H1 (cell line): ENCODE results near the gene CLDN7. TPM values are rescaled to one million over a fixed set of nuclear protein-coding genes. Genes with fewer than 3 reads are reported as not detected.
A peak's percentile ranks its signal among the peaks of the same experiment; 100 is the strongest.

Experiments
- CTCF ChIA-PET: fragments of 300-600 bp; sonication (Branson Sonifier 250); formaldehyde crosslinking; loops from one replicate; lab custom pipeline; 2021; ENCODE audit not compliant: partially characterized antibody; lab: Charles Lee
- POLR2A ChIA-PET: fragments of 300-600 bp; sonication (Branson Sonifier 250); formaldehyde crosslinking; loops from one replicate; lab custom pipeline; 2021; ENCODE audit warnings: inconsistent platforms; ENCODE audit not compliant: partially characterized antibody; lab: Charles Lee
- DNase-seq, 2 experiments: peaks; one replicate each; pipeline versions ENCODE4 v3.0.0 to v3.0.0-alpha.2; 2010 to 2022; ENCODE audit warnings: low spot score in 2 of 2, low read depth in 1 of 2, mixed read lengths in 1 of 2
- FAIRE-seq: peaks from 2 replicates; lab custom pipeline; 2011; peaks lifted over from hg19 to GRCh38; lab: Jason Lieb, UNC
- H2AFZ ChIP-seq: 2 replicates; pipeline ENCODE4 v1.8.1; 2012; ENCODE audit warnings: low read length, inconsistent platforms
- H2AK5ac ChIP-seq: 2 replicates; pipeline ENCODE4 v1.6.1; 2013; ENCODE audit warnings: low read depth, low read length
- H2BK120ac ChIP-seq: replicated peaks from 2 replicates; pipeline ENCODE3; 2013; ENCODE audit warnings: low read depth, low read length, inconsistent platforms
- H2BK12ac ChIP-seq: 2 replicates; pipeline ENCODE4 v1.6.1; 2013; ENCODE audit warnings: low read depth, low read length
- H2BK15ac ChIP-seq: 2 replicates; pipeline ENCODE4 v1.6.1; 2013; ENCODE audit warnings: low read length
- H2BK20ac ChIP-seq: 2 replicates; pipeline ENCODE4 v1.6.1; 2013; ENCODE audit warnings: low read length
- H2BK5ac ChIP-seq: 2 replicates; pipeline ENCODE4 v1.6.1; 2013; ENCODE audit warnings: low read depth, low read length
- H3K14ac ChIP-seq: 2 replicates; pipeline ENCODE4 v1.6.1; 2013; ENCODE audit warnings: inconsistent platforms; ENCODE audit not compliant: insufficient read length
- H3K18ac ChIP-seq: 2 replicates; pipeline ENCODE4 v1.6.1; 2013; ENCODE audit warnings: low read length; ENCODE audit errors: extremely low read depth
- H3K23ac ChIP-seq: 2 replicates; pipeline ENCODE4 v1.6.1; 2013; ENCODE audit warnings: inconsistent platforms; ENCODE audit not compliant: insufficient read length
- H3K23me2 ChIP-seq: 2 replicates; pipeline ENCODE4 v1.6.1; 2013; ENCODE audit warnings: low read depth, low read length
- H3K27ac ChIP-seq: 2 replicates; pipeline ENCODE4 v1.6.1; 2011; ENCODE audit warnings: low read depth, low read length, inconsistent platforms
- H3K27me3 ChIP-seq, 4 experiments: replicated peaks in 1 of 4; 1 replicate in 1 of 4; 2 replicates in 3 of 4; pipeline versions ENCODE4 v1.6.1 to v1.8.1; 2011 to 2013; ENCODE audit warnings: low read length in 3 of 4, mild to moderate bottlenecking in 3 of 4, inconsistent platforms in 2 of 4, mixed read lengths in 2 of 4, moderate library complexity in 1 of 4; ENCODE audit not compliant: control insufficient read depth in 3 of 4, insufficient read depth in 3 of 4; ENCODE audit errors: extremely low read depth in 1 of 4
- H3K36me3 ChIP-seq, 4 experiments: 2 replicates each; pipeline versions ENCODE4 v1.6.1 to v1.8.1; 2011 to 2013; ENCODE audit warnings: mild to moderate bottlenecking in 4 of 4, low read length in 3 of 4, moderate library complexity in 2 of 4, control low read depth in 1 of 4, inconsistent platforms in 1 of 4; ENCODE audit not compliant: insufficient read depth in 4 of 4, control insufficient read depth in 2 of 4
- H3K4ac ChIP-seq: replicated peaks from 2 replicates; pipeline ENCODE3; 2013; ENCODE audit warnings: low read length, low read depth, mixed read lengths, inconsistent platforms; ENCODE audit not compliant: insufficient read length
- H3K4me1 ChIP-seq, 4 experiments: replicated peaks in 1 of 4; 1 replicate in 1 of 4; 2 replicates in 3 of 4; pipeline versions ENCODE4 v1.6.1 to v1.8.1; 2011 to 2013; ENCODE audit warnings: low read length in 3 of 4, inconsistent platforms in 2 of 4, mixed read lengths in 1 of 4; ENCODE audit not compliant: insufficient read depth in 4 of 4, control insufficient read depth in 3 of 4
- H3K4me2 ChIP-seq, 2 experiments: 2 replicates each; pipeline versions ENCODE4 v1.6.1 to v1.8.1; 2011 to 2013; ENCODE audit warnings: low read depth in 2 of 2, low read length in 2 of 2, control low read depth in 1 of 2, inconsistent platforms in 1 of 2, mild to moderate bottlenecking in 1 of 2; ENCODE audit not compliant: insufficient read depth in 1 of 2
- H3K4me3 ChIP-seq, 4 experiments: fragments of 200-600, 300-600 bp in 1 of 4; sonication (generic), shearing (Covaris generic), sonication (Bioruptor Twin) in 1 of 4; 2 replicates each; pipeline versions ENCODE4 v1.5.1 to v1.8.1; 2011 to 2016; ENCODE audit warnings: low read length in 4 of 4, low read depth in 3 of 4, control low read depth in 2 of 4, inconsistent platforms in 2 of 4, mild to moderate bottlenecking in 2 of 4, mixed read lengths in 1 of 4, moderate library complexity in 1 of 4; ENCODE audit not compliant: insufficient read depth in 2 of 4; ENCODE audit errors: extremely low read depth in 1 of 4
- H3K56ac ChIP-seq: replicated peaks from 2 replicates; pipeline ENCODE3; 2013; ENCODE audit warnings: low read depth, mild to moderate bottlenecking, mixed read lengths, low read length, inconsistent platforms; ENCODE audit not compliant: insufficient read length
- H3K79me1 ChIP-seq: 2 replicates; pipeline ENCODE4 v1.6.1; 2013; ENCODE audit warnings: low read depth, low read length, control low read depth
- H3K79me2 ChIP-seq, 2 experiments: 2 replicates each; pipeline versions ENCODE4 v1.6.1 to v1.8.1; 2012 to 2013; ENCODE audit warnings: low read length in 2 of 2, mild to moderate bottlenecking in 2 of 2, inconsistent platforms in 1 of 2; ENCODE audit not compliant: insufficient read depth in 2 of 2, control insufficient read depth in 1 of 2
- H3K9ac ChIP-seq, 4 experiments: replicated peaks in 1 of 4; 1 replicate in 1 of 4; 2 replicates in 3 of 4; pipeline versions ENCODE4 v1.6.1 to v1.8.1; 2011 to 2013; ENCODE audit warnings: low read depth in 3 of 4, low read length in 3 of 4, control low read depth in 2 of 4, mild to moderate bottlenecking in 2 of 4, moderate library complexity in 2 of 4, inconsistent platforms in 1 of 4; ENCODE audit errors: extremely low read depth in 1 of 4
- H3K9me3 ChIP-seq, 2 experiments: 2 replicates each; pipeline versions ENCODE4 v1.6.1 to v1.8.1; 2012 to 2013; ENCODE audit warnings: mild to moderate bottlenecking in 2 of 2, moderate library complexity in 2 of 2, control low read depth in 1 of 2, inconsistent platforms in 1 of 2, low read depth in 1 of 2, low read length in 1 of 2, mixed read lengths in 1 of 2; ENCODE audit not compliant: insufficient read depth in 2 of 2
- H4K20me1 ChIP-seq, 2 experiments: replicated peaks in 1 of 2; 2 replicates each; pipeline versions ENCODE3 to v1.8.1; 2011 to 2013; ENCODE audit warnings: inconsistent platforms in 2 of 2, low read length in 2 of 2, mild to moderate bottlenecking in 1 of 2; ENCODE audit not compliant: insufficient read depth in 2 of 2, control insufficient read depth in 1 of 2
- H4K5ac ChIP-seq: 2 replicates; pipeline ENCODE4 v1.6.1; 2013; ENCODE audit warnings: low read length, low read depth, mixed read lengths, inconsistent platforms; ENCODE audit not compliant: insufficient read length
- H4K8ac ChIP-seq: 2 replicates; pipeline ENCODE4 v1.8.0; 2013; ENCODE audit warnings: mild to moderate bottlenecking, moderate library complexity, low read length, inconsistent platforms; ENCODE audit not compliant: insufficient read depth; ENCODE audit errors: extremely low read depth
- H4K91ac ChIP-seq: replicated peaks from 2 replicates; pipeline ENCODE3; 2013; ENCODE audit warnings: low read length, mixed read lengths, inconsistent platforms; ENCODE audit not compliant: insufficient read length
- SP1 ChIP-seq: IDR thresholded peaks from 2 replicates; pipeline ENCODE4 v1.6.1; 2011; ENCODE audit warnings: low read depth, low read length
- YY1 ChIP-seq: IDR thresholded peaks from 2 replicates; pipeline ENCODE4 v1.6.1; 2011; ENCODE audit warnings: low read depth, mild to moderate bottlenecking, low read length
- WGBS, 2 experiments: shearing (Covaris generic) in 1 of 2; methylation state at CpG; one replicate each; pipeline versions ENCODE4 v1.1.6 to v1.1.7; 2013 to 2015; ENCODE audit warnings: low lambda C conversion rate in 2 of 2, mixed read lengths in 2 of 2, inconsistent platforms in 1 of 2, low coverage in 1 of 2, missing lambda C conversion rate in 1 of 2; ENCODE audit not compliant: insufficient replicate concordance in 2 of 2, insufficient coverage in 1 of 2, insufficient read length in 1 of 2; ENCODE audit errors: extremely low coverage in 1 of 2, missing lambda C conversion rate in 1 of 2; 5-methylcytosine and 5-hydroxymethylcytosine counted together
- polyA plus RNA-seq, 7 experiments: library from polyadenylated mRNA; depleted of rRNA in 3 of 7; stranded (reverse) in 5 of 7; unstranded in 2 of 7; fragments of >200 nt in 5 of 7; fragments of 200-250 nt in 2 of 7; gene quantifications; 1 replicate in 5 of 7; 2 replicates in 1 of 7; 4 replicates in 1 of 7; pipeline versions ENCODE4 v1.2.1 to v1.2.3, GENCODE V29; 2011 to 2013; ENCODE audit warnings: missing spikeins in 2 of 7, mixed read lengths in 2 of 7
- total RNA-seq: library from RNA; stranded (reverse); fragmentation: NEBNext Ultra II Directional; extraction: Animal tissue kit (Norgen Biotek cat#: 25700); gene quantifications from 2 replicates; pipeline ENCODE4 v1.2.1, GENCODE V29; 2021

CLDN7 gene
- total and polyA plus RNA-seq, 2 of the 8 experiments (the other 6 are each of a cell fraction or from before 2014, with no cell fraction given), result 118 to 119 TPM

GRCh38 chr17:7213895-7214299, 48.4 kb downstream of the CLDN7 start:
- H3K18ac ChIP-seq, result no peak overlapping the region; the same call in 1 of the 2 replicates
- no peaks in the 10 kb centered on the region for H3K36me3 ChIP-seq
- no peak overlapping the region for H2AFZ ChIP-seq
- H3K56ac ChIP-seq, result no peak overlapping the region
- no peak overlapping the region for H4K8ac ChIP-seq
- POLR2A ChIA-PET, result interaction anchor here (0.7 to 3.7 kb wide), 21 partner anchors 8 to 190 kb away, joined by 3 to 22 read pairs (median 4); partner anchors contain the start of genes CLDN7, CTDNEP1, DVL2 and ELP5
- H3K4me1 ChIP-seq, result peaks cover 9 to 50% (median 29%) of the 10 kb centered on the region in 4 experiments
- FAIRE-seq, result peak; percentile 99
- no peak overlapping the region for H2BK15ac ChIP-seq
- no peak overlapping the region for H4K91ac ChIP-seq
- no peaks in the 10 kb centered on the region for H3K9me3 ChIP-seq
- peaks cover 0 to 49% of the 10 kb centered on the region in 2 experiments; a peak in 2 of 4 replicates for H3K79me2 ChIP-seq
- H3K27me3 ChIP-seq, result no peaks in the 10 kb centered on the region
- CTCF ChIA-PET, result interaction anchor here (0.6 to 2.1 kb wide), 13 partner anchors 11 to 172 kb away, joined by 3 to 16 read pairs (median 3); partner anchors contain the start of genes DVL2, GABARAP, PHF23 and SLC16A11
- no peak overlapping the region for H4K5ac ChIP-seq
- H3K9ac ChIP-seq, result peak overlapping the region in 2 of 4 experiments; percentile 66 to 71; a peak in 4 of 7 replicates
- peak overlapping the region; percentile 26 to 68 (median 46); a peak in 6 of 8 replicates for H3K4me3 ChIP-seq
- WGBS, 2 experiments, result 1% methylated on average over 15 of the region's 15 CpGs; no CpG with 5 or more reads in 1 of the 2 experiments
- no peak overlapping the region for H2BK20ac ChIP-seq
- H2BK120ac ChIP-seq, result no peak overlapping the region
- no peak overlapping the region for H3K14ac ChIP-seq
- peak overlapping the region; percentile 86 for H3K27ac ChIP-seq
- peak overlapping the region; percentile 52; the same call in 1 of the 2 replicates for H2BK5ac ChIP-seq
- peak; percentile 92 to 95 for DNase-seq
- H2BK12ac ChIP-seq, result 0 out of 2 replicates have a peak overlapping the region, but pooled peaks have one; percentile 50
- no peak overlapping the region for H3K4ac ChIP-seq
- H3K23me2 ChIP-seq, result peaks cover 26% of the 10 kb centered on the region; the same call in 1 of the 2 replicates
- H3K4me2 ChIP-seq, result peak overlapping the region; percentile 69 to 87
- H2AK5ac ChIP-seq, result no peak overlapping the region
- no peaks in the 10 kb centered on the region for H4K20me1 ChIP-seq
- H3K79me1 ChIP-seq, result peaks cover 6% of the 10 kb centered on the region; the same call in 1 of the 2 replicates
- no peak overlapping the region for H3K23ac ChIP-seq
- TF ChIP-seq SP1, result peak; percentile 92
- peak; percentile 91 for TF ChIP-seq YY1
